ENCODE measurements around the gene ZNF608.

ZNF608 gene

DNA sequence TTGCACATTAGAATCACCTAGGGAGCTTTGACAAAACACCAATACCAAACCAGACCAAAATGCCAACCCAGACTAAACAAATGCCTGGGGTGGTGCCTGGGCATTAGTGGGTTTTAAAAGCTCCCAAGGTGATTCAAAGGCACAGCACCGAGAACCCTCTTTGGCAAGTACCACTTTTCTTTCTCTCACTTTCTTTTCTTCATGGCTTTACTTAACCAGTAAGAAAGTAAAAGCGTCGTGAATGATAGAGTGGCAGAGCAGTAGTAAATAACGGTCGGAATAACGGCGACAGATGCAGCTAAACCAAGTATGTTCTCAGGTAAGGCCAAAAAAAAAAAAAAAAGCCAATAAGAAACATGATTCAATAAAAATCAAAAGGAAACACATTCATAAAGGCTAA, 49.5 kb downstream of the ZNF608 start:
- in situ Hi-C loops (cut with MboI; ENCODE audit: low sequenced_read_pairs): no loop called here
